OCI-LY7 (cell line): ENCODE data around the gene PARD3. TPM values are rescaled to one million over a fixed set of nuclear protein-coding genes. Genes with fewer than 3 reads are reported as not detected.
"Not testable (repeated sequence)": the region's sequence is repeated elsewhere in the genome, so short reads cannot be mapped to it uniquely, and the experiment has no call there.

Source experiments
- BruUV-seq: library from RNA; stranded (reverse); fragments of 400-500 nt; replicated peaks from 2 replicates; lab custom pipeline; 2021; lab: Mats Ljungman, UMichigan
- CTCF ChIA-PET: fragments of 300-600 bp; sonication (Branson Sonifier 250); formaldehyde crosslinking; loops from one replicate; lab custom pipeline; 2022; ENCODE audit warnings: antibody characterized with exemption; ENCODE audit not compliant: unreplicated experiment; lab: Charles Lee
- POLR2A ChIA-PET: fragments of 300-600 bp; sonication (Branson Sonifier 250); formaldehyde crosslinking; loops from one replicate; lab custom pipeline; 2022; ENCODE audit warnings: antibody characterized with exemption; lab: Charles Lee
- DNase-seq: peaks from one replicate; pipeline ENCODE4 v3.0.0-alpha.2; 2015; ENCODE audit warnings: low spot score
- H2AFZ ChIP-seq: fragments of 200-600 bp; sonication (generic), shearing (Covaris generic); 2 replicates; pipeline ENCODE4 v1.6.1; 2014; ENCODE audit warnings: mild to moderate bottlenecking, antibody characterized with exemption, low read length, moderate library complexity
- H3K27ac ChIP-seq: fragments of 200-600 bp; sonication (generic); 2 replicates; pipeline ENCODE4 v1.5.1; 2014; ENCODE audit warnings: mixed run types, low read depth, mild to moderate bottlenecking, moderate library complexity, low read length, inconsistent platforms; ENCODE audit not compliant: poor library complexity, severe bottlenecking
- H3K36me3 ChIP-seq: fragments of 200-600 bp; sonication (generic); 2 replicates; pipeline ENCODE4 v1.6.1; 2014; ENCODE audit warnings: mild to moderate bottlenecking, antibody characterized with exemption, low read length, moderate library complexity, mixed read lengths; ENCODE audit not compliant: insufficient read depth
- H3K4me1 ChIP-seq: fragments of 200-600 bp; sonication (generic); 2 replicates; pipeline ENCODE4 v1.5.1; 2014; ENCODE audit warnings: mild to moderate bottlenecking, low read length; ENCODE audit not compliant: insufficient read depth, poor library complexity, severe bottlenecking
- H3K4me2 ChIP-seq: fragments of 200-600 bp; sonication (generic); 2 replicates; pipeline ENCODE4 v1.6.1; 2014; ENCODE audit warnings: mild to moderate bottlenecking, low read length
- H3K4me3 ChIP-seq: fragments of 200-600 bp; sonication (generic); 2 replicates; pipeline ENCODE4 v1.5.1; 2014; ENCODE audit warnings: mild to moderate bottlenecking, low read depth, low read length; ENCODE audit not compliant: poor library complexity, severe bottlenecking
- H3K79me2 ChIP-seq: fragments of 200-600 bp; sonication (generic); 2 replicates; pipeline ENCODE4 v1.6.1; 2016; ENCODE audit warnings: low read depth, mild to moderate bottlenecking, low read length, moderate library complexity, mixed read lengths; ENCODE audit not compliant: insufficient read depth
- H3K9me2 ChIP-seq: fragments of 200-600 bp; sonication (generic); 2 replicates; pipeline ENCODE4 v1.6.1; 2016; ENCODE audit warnings: mild to moderate bottlenecking, low read length, mixed read lengths; ENCODE audit not compliant: insufficient read depth
- H3K9me3 ChIP-seq: fragments of 200-600 bp; sonication (generic); 2 replicates; pipeline ENCODE4 v1.6.1; 2014; ENCODE audit warnings: mild to moderate bottlenecking, mixed run types, low read length, mixed read lengths
- H4K20me1 ChIP-seq: fragments of 200-600 bp; sonication (generic); 2 replicates; pipeline ENCODE4 v1.6.1; 2014; ENCODE audit warnings: mild to moderate bottlenecking, antibody characterized with exemption, low read length, moderate library complexity, mixed read lengths; ENCODE audit not compliant: insufficient read depth
- CTCF ChIP-seq: fragments of 200-600 bp; sonication (generic); conservative IDR thresholded peaks from 2 replicates; pipeline ENCODE4 v1.5.1; 2014; ENCODE audit warnings: mild to moderate bottlenecking, antibody characterized with exemption, low read length, moderate library complexity, mixed read lengths
- EZH2phosphoT487 ChIP-seq: fragments of 200-600 bp; sonication (generic); IDR thresholded peaks from 2 replicates; pipeline ENCODE4 v1.6.1; 2018; ENCODE audit warnings: low read depth, borderline replicate concordance, mild to moderate bottlenecking, mixed run types, antibody characterized with exemption, low read length, moderate library complexity, mixed read lengths
- intact Hi-C: fragments of 100-400 bp; cut with micrococcal nuclease; formaldehyde crosslinking; loops from one replicate; pipeline ENCODE4 v1.10.0; 2022; ENCODE audit not compliant: unreplicated experiment
- total RNA-seq, 2 experiments: library from RNA; depleted of rRNA in 1 of 2; stranded (reverse); fragments of >200 nt in 1 of 2; shearing (Covaris generic) in 1 of 2; gene quantifications; 2 replicates each; pipeline ENCODE4 v1.2.3, GENCODE V29; 2014 to 2022

Gene PARD3
- total RNA-seq, 2 experiments from 2014 or later = not detected

GRCh38 chr10:34709637-34710390, 105.3 kb downstream of the PARD3 start:
- no peaks in the 10 kb centered on the region for H3K9me2 ChIP-seq
- H3K36me3 ChIP-seq = no peaks in the 10 kb centered on the region
- POLR2A ChIA-PET = interaction anchor here (1.0 kb wide), 1 partner anchor 32 kb away, joined by 3 read pairs; no protein-coding TSS in a partner anchor
- H3K4me1 ChIP-seq = no peaks in the 10 kb centered on the region
- no peak overlapping the region for H3K4me2 ChIP-seq
- no peak overlapping the region for H3K27ac ChIP-seq
- CTCF ChIA-PET = no interaction called here
- intact Hi-C loops = no loop called here
- TF ChIP-seq CTCF = no peak
- no peak for TF ChIP-seq EZH2phosphoT487
- BruUV-seq = no TSS peak
- no peaks in the 10 kb centered on the region for H3K9me3 ChIP-seq
- no peak overlapping the region for H2AFZ ChIP-seq
- no peaks in the 10 kb centered on the region for H4K20me1 ChIP-seq
- no peak overlapping the region for H3K4me3 ChIP-seq
- no peak for DNase-seq
- H3K79me2 ChIP-seq = no peaks in the 10 kb centered on the region

GRCh38 chr10:34707656-34708055, 107.4 kb downstream of the PARD3 start:
- CTCF ChIA-PET = no interaction called here

GRCh38 chr10:34706992-34707391, 108.1 kb downstream of the PARD3 start:
- H3K9me2 ChIP-seq, H3K27ac ChIP-seq, H3K4me1 ChIP-seq, POLR2A ChIA-PET, H4K20me1 ChIP-seq, H3K79me2 ChIP-seq, DNase-seq, CTCF ChIA-PET, H2AFZ ChIP-seq, H3K4me2 ChIP-seq, H3K9me3 ChIP-seq, intact Hi-C loops, BruUV-seq, H3K4me3 ChIP-seq, H3K36me3 ChIP-seq: not testable (repeated sequence)

More at GRCh38 chr10:34707656-34708055, 107.4 kb downstream of the PARD3 start:
- no peak for TF ChIP-seq EZH2phosphoT487
- no peak for TF ChIP-seq CTCF
- no peak for DNase-seq
- H3K4me2 ChIP-seq = no peak overlapping the region
- intact Hi-C loops = no loop called here
- no peaks in the 10 kb centered on the region for H3K4me1 ChIP-seq
- no peaks in the 10 kb centered on the region for H3K79me2 ChIP-seq
- no peak overlapping the region for H2AFZ ChIP-seq
- H3K4me3 ChIP-seq = no peak overlapping the region
- POLR2A ChIA-PET = interaction anchor here (0.6 kb wide), 1 partner anchor 99 kb away, joined by 3 read pairs; no protein-coding TSS in a partner anchor
- H4K20me1 ChIP-seq = no peaks in the 10 kb centered on the region
- no peaks in the 10 kb centered on the region for H3K36me3 ChIP-seq
- no peak overlapping the region for H3K27ac ChIP-seq
- H3K9me2 ChIP-seq = no peaks in the 10 kb centered on the region
- no peaks in the 10 kb centered on the region for H3K9me3 ChIP-seq
- BruUV-seq = no TSS peak
